GM18511 (cell line): ENCODE data around the gene CCDC71L.

Experiments
- ATAC-seq: cut with Tn5 transposase; IDR thresholded peaks from one replicate; pipeline ENCODE4 v1.9.1; 2021; ENCODE audit warnings: mild to moderate bottlenecking, moderate library complexity; ENCODE audit not compliant: unreplicated experiment

The CCDC71L gene

DNA sequence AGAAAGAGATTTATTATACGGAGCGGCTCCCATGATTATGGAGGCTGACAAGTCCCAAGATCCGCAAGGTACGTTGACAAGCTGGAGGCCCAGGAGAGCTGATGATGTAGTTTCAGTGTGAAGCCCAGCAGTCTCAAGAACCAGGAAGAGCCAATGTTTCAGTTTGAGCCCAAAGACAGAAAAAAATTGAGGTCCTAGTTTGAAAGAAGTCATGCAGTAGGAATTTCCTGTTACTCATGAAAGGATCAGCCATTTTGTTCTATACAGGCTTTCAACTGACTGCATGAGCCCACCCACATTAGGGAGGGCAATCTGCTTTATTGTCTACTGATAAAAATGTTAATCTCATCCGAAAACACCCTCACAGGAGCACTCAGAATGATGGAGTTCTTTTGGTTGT lies 51.5 kb downstream of the CCDC71L start:
- ATAC-seq: no peak

DNA sequence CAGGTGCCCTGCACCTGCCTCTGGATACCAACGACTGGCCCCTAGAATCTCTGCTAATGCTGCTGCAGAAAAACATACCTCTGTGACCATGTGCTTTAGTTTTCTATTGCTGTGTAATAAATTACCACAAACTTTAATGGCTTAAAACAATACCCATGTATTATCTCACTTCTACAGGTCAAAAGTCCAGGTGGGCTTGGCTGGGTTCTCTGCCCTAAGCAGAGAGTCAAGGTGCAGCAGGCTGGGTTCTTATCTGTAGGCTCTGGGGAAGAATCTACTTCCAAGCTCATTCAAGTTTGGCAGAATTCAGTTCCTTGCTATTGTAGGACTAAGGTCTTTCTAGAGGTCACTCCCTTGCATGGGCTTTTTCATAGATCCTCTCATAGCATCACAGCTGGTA lies 52.3 kb downstream of the CCDC71L start:
- no peak for ATAC-seq
